Smooth muscle cell (in vitro differentiated cells): ENCODE measurements around the gene MTUS2. TPM values are rescaled to one million over a fixed set of nuclear protein-coding genes. Genes with fewer than 3 reads are reported as not detected.

ENCODE experiments used
- DNase-seq: peaks from one replicate; lab custom pipeline; 2025; ENCODE audit not compliant: unreplicated experiment; lab: John Stamatoyannopoulos, UW
- H2AFZ ChIP-seq: fragments of 200-600 bp; sonication (generic); 2 replicates; pipeline ENCODE4 v1.6.0; 2016; ENCODE audit warnings: antibody characterized with exemption, low read depth, mild to moderate bottlenecking
- H3F3A ChIP-seq: fragments of 200-600 bp; sonication (generic); 2 replicates; pipeline ENCODE4 v1.6.0; 2017; ENCODE audit warnings: antibody characterized with exemption, low read depth
- H3K27ac ChIP-seq: fragments of 200-600 bp; sonication (generic); 2 replicates; pipeline ENCODE4 v1.5.1; 2016; ENCODE audit warnings: low read depth, mild to moderate bottlenecking
- H3K27me3 ChIP-seq: fragments of 200-600 bp; sonication (generic); 2 replicates; pipeline ENCODE4 v1.6.1; 2016; ENCODE audit warnings: low read depth, mild to moderate bottlenecking
- H3K36me3 ChIP-seq: fragments of 200-600 bp; sonication (generic); 2 replicates; pipeline ENCODE4 v1.5.1; 2016; ENCODE audit warnings: low read depth
- H3K4me1 ChIP-seq: fragments of 200-600 bp; sonication (generic); 2 replicates; pipeline ENCODE4 v1.5.1; 2016; ENCODE audit warnings: low read depth
- H3K4me2 ChIP-seq: fragments of 200-600 bp; sonication (generic); 2 replicates; pipeline ENCODE4 v1.6.0; 2016; ENCODE audit warnings: mild to moderate bottlenecking
- H3K4me3 ChIP-seq: fragments of 200-600 bp; sonication (generic); 2 replicates; pipeline ENCODE4 v1.5.1; 2016; ENCODE audit warnings: mild to moderate bottlenecking
- H3K79me2 ChIP-seq: fragments of 200-600 bp; sonication (generic); 2 replicates; pipeline ENCODE4 v1.6.0; 2016; ENCODE audit warnings: low read depth, mild to moderate bottlenecking
- H3K9ac ChIP-seq: fragments of 200-600 bp; sonication (generic); 2 replicates; pipeline ENCODE4 v1.6.0; 2016; ENCODE audit warnings: low read depth
- H3K9me3 ChIP-seq: fragments of 200-600 bp; sonication (generic); replicated peaks from 2 replicates; pipeline ENCODE4 v1.5.1; 2016; ENCODE audit warnings: low read depth
- H4K20me1 ChIP-seq: fragments of 200-600 bp; sonication (generic); 2 replicates; pipeline ENCODE4 v1.6.0; 2016; ENCODE audit warnings: low read depth
- WGBS: methylation state at CpG from one replicate; pipeline ENCODE4 v1.1.7; 2016; ENCODE audit warnings: low lambda C conversion rate; 5-methylcytosine and 5-hydroxymethylcytosine counted together
- polyA plus RNA-seq: library from polyadenylated mRNA; unstranded; fragments of >200 nt; fragmentation: Nextera tagmentation; extraction: Ambion mirVana; gene quantifications from 2 replicates; pipeline ENCODE4 v1.2.1, GENCODE V29; 2016
- total RNA-seq: library from RNA; depleted of rRNA; stranded (reverse); fragments of >200 nt; gene quantifications from 2 replicates; pipeline ENCODE4 v1.2.3, GENCODE V29; 2014
- TF ChIP-seq, protein P1 (sequence below): fragments of 200-600 bp; sonication (generic); IDR thresholded peaks from 2 replicates; pipeline ENCODE4 v1.5.1; 2017; ENCODE audit warnings: borderline replicate concordance, mild to moderate bottlenecking, antibody characterized with exemption; ENCODE audit not compliant: insufficient read depth, poor library complexity, severe bottlenecking

The MTUS2 gene
- total and polyA plus RNA-seq, 2 experiments from 2014 or later: 0.06 to 0.63 TPM

DNA sequence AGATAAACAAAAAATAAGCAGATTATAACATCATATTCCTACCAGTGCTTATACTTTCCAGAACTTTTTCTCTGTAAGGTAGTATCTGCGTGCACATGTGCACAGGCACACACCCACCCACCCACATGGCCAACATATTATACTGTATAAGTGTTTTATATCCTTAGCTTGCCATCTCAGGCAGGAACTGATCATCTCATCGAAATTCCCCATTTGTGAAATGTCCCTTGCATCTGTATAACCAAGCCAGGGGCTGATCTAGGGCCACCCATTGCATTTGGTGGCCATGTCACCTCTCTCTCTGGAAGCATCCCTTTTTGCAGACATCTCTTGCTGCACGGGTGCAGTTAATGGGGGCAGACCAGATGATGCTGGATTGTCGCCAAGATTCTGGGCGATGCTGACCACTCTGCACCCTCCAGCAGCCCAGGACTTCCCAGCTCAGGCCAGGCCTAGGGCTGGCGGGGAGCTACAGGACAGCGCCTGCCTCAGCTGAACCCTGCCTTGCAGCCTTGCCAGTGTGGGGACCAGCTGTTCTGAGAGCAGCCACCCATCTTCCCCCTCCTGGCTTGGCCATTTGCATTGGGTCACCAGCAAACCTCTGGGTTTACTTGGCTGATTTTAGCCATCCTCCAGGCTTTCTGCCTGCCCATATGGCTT lies 679.5 kb downstream of the MTUS2 start:
- WGBS: 94% methylated on average over 7 of the region's 7 CpGs

DNA sequence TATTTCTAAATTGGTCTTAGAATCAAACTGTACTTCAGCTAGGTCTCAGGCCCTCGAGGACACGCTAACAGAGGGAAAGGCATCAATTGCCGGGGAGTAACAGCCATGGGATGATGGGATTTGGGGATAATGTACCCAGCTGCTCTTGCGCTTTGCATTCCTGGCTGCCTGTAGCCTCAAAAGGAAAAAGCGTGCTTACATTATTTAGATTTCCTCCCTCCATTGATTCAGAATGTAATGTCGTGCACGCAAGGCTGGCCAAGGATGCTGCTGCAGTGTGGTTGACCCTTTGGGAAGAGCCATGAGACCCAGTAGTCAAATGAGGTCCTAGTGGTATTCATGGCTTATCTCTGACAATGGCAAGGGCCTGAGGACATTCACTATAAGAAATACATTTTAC lies 680.2 kb downstream of the MTUS2 start:
- no peaks in the 10 kb centered on the region for H3K36me3 ChIP-seq
- H3K27ac ChIP-seq: no peak overlapping the region
- no peaks in the 10 kb centered on the region for H3F3A ChIP-seq
- 97% methylated on average over 7 of the region's 7 CpGs for WGBS
- no peak overlapping the region for H3K4me2 ChIP-seq
- no peaks in the 10 kb centered on the region for H3K79me2 ChIP-seq
- no peak overlapping the region for H3K9ac ChIP-seq
- no peaks in the 10 kb centered on the region for H4K20me1 ChIP-seq
- H2AFZ ChIP-seq: no peak overlapping the region
- TF ChIP-seq, protein P1, sequence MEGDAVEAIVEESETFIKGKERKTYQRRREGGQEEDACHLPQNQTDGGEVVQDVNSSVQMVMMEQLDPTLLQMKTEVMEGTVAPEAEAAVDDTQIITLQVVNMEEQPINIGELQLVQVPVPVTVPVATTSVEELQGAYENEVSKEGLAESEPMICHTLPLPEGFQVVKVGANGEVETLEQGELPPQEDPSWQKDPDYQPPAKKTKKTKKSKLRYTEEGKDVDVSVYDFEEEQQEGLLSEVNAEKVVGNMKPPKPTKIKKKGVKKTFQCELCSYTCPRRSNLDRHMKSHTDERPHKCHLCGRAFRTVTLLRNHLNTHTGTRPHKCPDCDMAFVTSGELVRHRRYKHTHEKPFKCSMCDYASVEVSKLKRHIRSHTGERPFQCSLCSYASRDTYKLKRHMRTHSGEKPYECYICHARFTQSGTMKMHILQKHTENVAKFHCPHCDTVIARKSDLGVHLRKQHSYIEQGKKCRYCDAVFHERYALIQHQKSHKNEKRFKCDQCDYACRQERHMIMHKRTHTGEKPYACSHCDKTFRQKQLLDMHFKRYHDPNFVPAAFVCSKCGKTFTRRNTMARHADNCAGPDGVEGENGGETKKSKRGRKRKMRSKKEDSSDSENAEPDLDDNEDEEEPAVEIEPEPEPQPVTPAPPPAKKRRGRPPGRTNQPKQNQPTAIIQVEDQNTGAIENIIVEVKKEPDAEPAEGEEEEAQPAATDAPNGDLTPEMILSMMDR: no peak
- DNase-seq: no peak
- H3K27me3 ChIP-seq: no peaks in the 10 kb centered on the region
- no peaks in the 10 kb centered on the region for H3K4me1 ChIP-seq
- H3K4me3 ChIP-seq: no peak overlapping the region
- H3K9me3 ChIP-seq: no peaks in the 10 kb centered on the region

More for the DNA sequence above, 679.5 kb downstream of the MTUS2 start:
- Histone ChIP-seq H4K20me1 (no peaks in the 10 kb centered on the region), H3K4me1 (no peaks in the 10 kb centered on the region), H3K79me2 (no peaks in the 10 kb centered on the region), H3F3A (no peaks in the 10 kb centered on the region), H3K9ac (no peak overlapping the region), H3K27ac (no peak overlapping the region), H3K4me3 (no peak overlapping the region), H2AFZ (no peak overlapping the region), H3K36me3 (no peaks in the 10 kb centered on the region), H3K4me2 (no peak overlapping the region), H3K9me3 (no peaks in the 10 kb centered on the region), H3K27me3 (no peaks in the 10 kb centered on the region)
- TF ChIP-seq, protein P1: no peak
- DNase-seq: no peak

DNA sequence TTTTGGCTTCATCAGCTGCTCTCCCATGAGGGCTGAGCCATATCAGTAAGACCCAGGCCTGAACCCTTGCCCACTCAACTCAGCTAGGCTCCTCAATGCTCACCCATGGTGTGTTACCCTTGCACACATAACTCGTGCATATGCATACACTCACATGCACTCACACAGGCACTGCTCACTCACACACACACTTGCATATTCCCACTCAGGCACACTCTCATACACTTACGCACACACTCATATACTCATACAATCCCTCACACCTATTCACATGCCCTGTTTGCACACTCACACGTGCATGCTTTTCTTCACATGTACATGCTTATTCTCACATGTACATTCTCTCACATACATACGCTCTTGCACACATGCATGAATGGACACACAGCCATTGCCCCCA lies 681.5 kb downstream of the MTUS2 start:
- TF ChIP-seq, protein P1: no peak

More for the DNA sequence above, 681.5 kb downstream of the MTUS2 start:
- no peaks in the 10 kb centered on the region for H3K27me3 ChIP-seq
- no peaks in the 10 kb centered on the region for H3K36me3 ChIP-seq
- H3K9ac ChIP-seq: no peak overlapping the region
- no peak overlapping the region for H3K4me3 ChIP-seq
- H3F3A ChIP-seq: no peaks in the 10 kb centered on the region
- no peaks in the 10 kb centered on the region for H4K20me1 ChIP-seq
- H3K9me3 ChIP-seq: no peaks in the 10 kb centered on the region
- H3K4me2 ChIP-seq: no peak overlapping the region
- no peak overlapping the region for H2AFZ ChIP-seq
- DNase-seq: no peak
- no peak overlapping the region for H3K27ac ChIP-seq
- WGBS: 95% methylated on average over 4 of the region's 4 CpGs
- H3K79me2 ChIP-seq: no peaks in the 10 kb centered on the region
- no peaks in the 10 kb centered on the region for H3K4me1 ChIP-seq
